ENCODE results near the gene TMEM132D. TPM values are rescaled to one million over a fixed set of nuclear protein-coding genes. Genes with fewer than 3 reads are reported as not detected.

The TMEM132D gene
- total and polyA plus RNA-seq, 2 donors (not counting 3 experiments of a cell fraction or from before 2014, with no cell fraction given): not detected

GRCh38 chr12:129393357-129393937 is 510.4 kb downstream of the TMEM132D start:
- Histone ChIP-seq H3K36me3 (ENCODE audit: control insufficient read depth in 2 of 2, extremely low read depth in 1 of 2, insufficient read depth in 2 of 2, low read length in 2 of 2) (no peaks in the 10 kb centered on the region), H3K27ac (ENCODE audit: insufficient read depth, low read depth, low read length) (no peak overlapping the region), H3K9me1 (replicated peaks; ENCODE audit: control insufficient read depth, extremely low read depth, insufficient read depth, low read length) (no peaks in the 10 kb centered on the region), H3K4me2 (ENCODE audit: insufficient read depth, low read length) (no peak overlapping the region), H2AFZ (ENCODE audit: low read depth, low read length) (no peak overlapping the region), H4K20me1 (replicated peaks; ENCODE audit: control insufficient read depth, extremely low read depth, insufficient read depth, low read length) (no peaks in the 10 kb centered on the region), H3K79me2 (ENCODE audit: control insufficient read depth, insufficient read depth, low read length) (no peaks in the 10 kb centered on the region), H3K9me3 (replicated peaks; ENCODE audit: control insufficient read depth, insufficient read depth, low read length) (peaks cover 2% of the 10 kb centered on the region), H3K27me3 (ENCODE audit: control insufficient read depth in 2 of 2, insufficient read depth in 2 of 2, low read length in 2 of 2) (no peaks in the 10 kb centered on the region), H3K9ac (replicated peaks; ENCODE audit: extremely low read depth, insufficient read depth, low read length) (no peak overlapping the region), H3K4me1 (ENCODE audit: control insufficient read depth, extremely low read depth, insufficient read depth, low read length) (no peaks in the 10 kb centered on the region), H3K4me3 (replicated peaks in 1 of 3; ENCODE audit: insufficient read depth in 1 of 3, low read depth in 1 of 3, low read length in 3 of 3) (no peak overlapping the region)
- FAIRE-seq: no peak
- ChIA-PET CTCF (no interaction called here), POLR2A (no interaction called here)
- dilution Hi-C loops (cut with MboI; ENCODE audit: extremely low pct_ligation_motif_present, low sequenced_read_pairs) (no loop called here), intact Hi-C loops (cut with micrococcal nuclease) (no loop called here)
- no TSS peak for BruUV-seq (replicated peaks)
- DNase-seq (ENCODE audit: low read depth, low spot score): no peak
- TF ChIP-seq EZH2 (IDR thresholded peaks at IDR 0.05; ENCODE audit: borderline replicate concordance, low read depth, low read length, severe bottlenecking): no peak
- TF ChIP-seq POLR2A (IDR thresholded peaks at IDR 0.05; ENCODE audit: low read depth, low read length): no peak
- TF ChIP-seq POLR2AphosphoS5 (IDR thresholded peaks at IDR 0.05; ENCODE audit: insufficient read depth, low read depth, low read length): no peak
- TF ChIP-seq CTCF (IDR thresholded peaks at IDR 0.05; ENCODE audit: extremely low read depth in 1 of 2, insufficient read depth in 1 of 2, low read depth in 1 of 2, low read length in 2 of 2): no peak
- TF ChIP-seq MYC (IDR thresholded peaks at IDR 0.05; ENCODE audit: low read depth, low read length): no peak

- no peak overlapping the region for H3K4me2 ChIP-seq (ENCODE audit: insufficient read depth, low read length)
- FAIRE-seq (no peak), DNase-seq (ENCODE audit: low read depth, low spot score) (no peak)
- no TSS peak for BruUV-seq (replicated peaks)
- no peaks in the 10 kb centered on the region for H3K9me1 ChIP-seq (replicated peaks; ENCODE audit: control insufficient read depth, extremely low read depth, insufficient read depth, low read length)
- intact Hi-C loops (cut with micrococcal nuclease) (no loop called here), dilution Hi-C loops (cut with MboI; ENCODE audit: extremely low pct_ligation_motif_present, low sequenced_read_pairs) (no loop called here)
- no peak for TF ChIP-seq MYC (IDR thresholded peaks at IDR 0.05; ENCODE audit: low read depth, low read length)
- no peak for TF ChIP-seq GATA2 (IDR thresholded peaks at IDR 0.05; ENCODE audit: insufficient read depth, insufficient read length, low read depth, low read length)
- no peak for TF ChIP-seq CTCF (IDR thresholded peaks at IDR 0.05; ENCODE audit: extremely low read depth in 1 of 2, insufficient read depth in 1 of 2, low read depth in 1 of 2, low read length in 2 of 2)
- no peak for TF ChIP-seq EZH2 (IDR thresholded peaks at IDR 0.05; ENCODE audit: borderline replicate concordance, low read depth, low read length, severe bottlenecking)
- no peak for TF ChIP-seq POLR2AphosphoS5 (IDR thresholded peaks at IDR 0.05; ENCODE audit: insufficient read depth, low read depth, low read length)
- TF ChIP-seq FOS (IDR thresholded peaks at IDR 0.05; ENCODE audit: borderline replicate concordance, insufficient read depth, low read length): no peak
- TF ChIP-seq POLR2A (IDR thresholded peaks at IDR 0.05; ENCODE audit: low read depth, low read length): no peak
- no peak for TF ChIP-seq MAX (IDR thresholded peaks at IDR 0.05; ENCODE audit: insufficient read depth, insufficient read length)
- H3K79me2 ChIP-seq (ENCODE audit: control insufficient read depth, insufficient read depth, low read length): no peaks in the 10 kb centered on the region
- peaks cover 3% of the 10 kb centered on the region for H3K9me3 ChIP-seq (replicated peaks; ENCODE audit: control insufficient read depth, insufficient read depth, low read length)
- no peak overlapping the region for H3K4me3 ChIP-seq (replicated peaks in 1 of 3; ENCODE audit: insufficient read depth in 1 of 3, low read depth in 1 of 3, low read length in 3 of 3)
- no peak overlapping the region for H3K27ac ChIP-seq (ENCODE audit: insufficient read depth, low read depth, low read length)
- H3K9ac ChIP-seq (replicated peaks; ENCODE audit: extremely low read depth, insufficient read depth, low read length): no peak overlapping the region
- H4K20me1 ChIP-seq (replicated peaks; ENCODE audit: control insufficient read depth, extremely low read depth, insufficient read depth, low read length): no peaks in the 10 kb centered on the region
- ChIA-PET POLR2A (no interaction called here), CTCF (no interaction called here)
- H3K36me3 ChIP-seq (ENCODE audit: control insufficient read depth in 2 of 2, extremely low read depth in 1 of 2, insufficient read depth in 2 of 2, low read length in 2 of 2): no peaks in the 10 kb centered on the region
- H2AFZ ChIP-seq (ENCODE audit: low read depth, low read length): no peak overlapping the region
- no peaks in the 10 kb centered on the region for H3K27me3 ChIP-seq (ENCODE audit: control insufficient read depth in 2 of 2, insufficient read depth in 2 of 2, low read length in 2 of 2)
- H3K4me1 ChIP-seq (ENCODE audit: control insufficient read depth, extremely low read depth, insufficient read depth, low read length): no peaks in the 10 kb centered on the region
These were observed 518.2 kb downstream of the TMEM132D start for GRCh38 chr12:129385637-129385990.
